GM12892 (cell line): ENCODE data around the gene JAZF1.

Experiments
- DNase-seq: peaks from one replicate; pipeline ENCODE4 v3.0.0; 2011; ENCODE audit not compliant: insufficient read length
- FAIRE-seq: peaks from 2 replicates; lab custom pipeline; 2011; peaks lifted over from hg19 to GRCh38; lab: Jason Lieb, UNC
- POLR2A ChIP-seq: IDR thresholded peaks from 2 replicates; pipeline ENCODE4 v1.6.1; 2011; ENCODE audit warnings: low read depth, low read length, control low read depth
- POLR2AphosphoS5 ChIP-seq: IDR thresholded peaks from 2 replicates; pipeline ENCODE4 v1.6.1; 2011; ENCODE audit warnings: low read depth, low read length, control low read depth
- TAF1 ChIP-seq: IDR thresholded peaks from 2 replicates; pipeline ENCODE4 v1.6.1; 2011; ENCODE audit warnings: low read depth, mild to moderate bottlenecking, control low read depth, low read length, borderline replicate concordance

JAZF1 gene

DNA sequence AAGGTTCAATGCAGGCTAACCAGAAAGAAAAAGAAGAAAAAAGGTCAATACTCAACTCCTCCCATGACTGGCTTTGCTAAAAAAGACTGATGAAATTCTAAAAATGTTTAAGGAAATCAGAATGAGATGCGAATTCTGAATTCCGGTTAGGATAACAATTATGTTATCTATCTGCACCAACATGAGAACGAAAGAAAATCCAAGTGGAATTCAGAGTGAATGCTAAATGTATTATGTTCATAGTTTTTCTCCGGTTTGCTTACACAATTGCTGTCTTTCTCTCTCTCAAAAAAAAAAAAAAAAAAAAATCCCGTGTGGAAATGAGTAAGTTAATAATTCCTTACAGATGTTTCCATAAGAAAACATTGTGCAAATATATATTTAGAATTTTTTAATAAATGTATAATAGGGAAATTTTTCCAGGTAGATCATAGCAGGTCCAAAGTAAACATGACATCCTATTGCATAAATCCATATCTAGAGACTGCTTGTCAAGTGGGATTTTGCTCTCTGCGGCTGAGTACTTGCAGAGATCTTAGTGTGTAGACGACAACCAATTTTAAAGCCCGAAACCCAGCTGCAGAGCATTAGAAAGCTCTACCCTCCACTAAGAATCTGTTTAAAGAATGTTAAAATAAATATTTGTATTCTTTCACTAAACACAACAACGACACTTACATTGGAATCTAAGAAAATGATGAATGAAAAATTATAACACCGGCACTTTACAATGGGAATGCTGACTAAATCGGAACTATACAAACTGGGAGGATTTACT lies 104.0 kb downstream of the JAZF1 start:
- DNase-seq (no peak), FAIRE-seq (no peak)
- TF ChIP-seq POLR2A, result no peak
- TF ChIP-seq POLR2AphosphoS5, result no peak
- no peak for TF ChIP-seq TAF1

DNA sequence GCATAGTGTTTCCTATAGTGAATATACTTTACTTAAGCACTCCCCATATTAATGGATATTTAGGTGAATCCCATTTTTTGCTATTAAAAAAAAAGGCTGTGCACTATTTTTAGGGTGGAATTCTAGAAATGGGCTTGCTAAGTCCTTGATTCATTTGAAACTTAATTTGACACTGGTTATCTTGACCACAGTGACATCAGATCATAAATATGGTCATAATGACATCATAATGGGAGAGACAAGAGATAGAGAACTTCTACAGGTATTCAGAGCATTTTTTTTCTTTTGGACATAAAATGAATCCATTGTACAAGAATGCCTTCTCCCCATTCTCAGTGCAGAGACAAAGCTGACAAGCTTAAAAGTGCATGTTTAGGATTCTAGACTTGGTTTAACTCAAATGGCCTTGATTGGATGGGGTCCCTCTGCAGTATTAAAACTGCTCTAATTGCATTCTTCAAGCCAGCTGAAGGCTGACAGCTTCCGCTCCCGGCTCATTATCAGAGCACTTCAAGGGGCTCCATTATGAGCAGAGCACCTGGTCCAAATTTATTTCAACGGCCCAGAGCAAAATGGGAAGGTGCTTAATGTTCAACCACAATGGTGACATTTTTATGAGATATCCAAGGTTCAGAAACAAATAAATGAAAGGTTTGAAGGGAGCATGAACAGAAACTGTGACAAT lies 104.8 kb downstream of the JAZF1 start:
- DNase-seq (no peak), FAIRE-seq (no peak)
- no peak for TF ChIP-seq POLR2A

DNA sequence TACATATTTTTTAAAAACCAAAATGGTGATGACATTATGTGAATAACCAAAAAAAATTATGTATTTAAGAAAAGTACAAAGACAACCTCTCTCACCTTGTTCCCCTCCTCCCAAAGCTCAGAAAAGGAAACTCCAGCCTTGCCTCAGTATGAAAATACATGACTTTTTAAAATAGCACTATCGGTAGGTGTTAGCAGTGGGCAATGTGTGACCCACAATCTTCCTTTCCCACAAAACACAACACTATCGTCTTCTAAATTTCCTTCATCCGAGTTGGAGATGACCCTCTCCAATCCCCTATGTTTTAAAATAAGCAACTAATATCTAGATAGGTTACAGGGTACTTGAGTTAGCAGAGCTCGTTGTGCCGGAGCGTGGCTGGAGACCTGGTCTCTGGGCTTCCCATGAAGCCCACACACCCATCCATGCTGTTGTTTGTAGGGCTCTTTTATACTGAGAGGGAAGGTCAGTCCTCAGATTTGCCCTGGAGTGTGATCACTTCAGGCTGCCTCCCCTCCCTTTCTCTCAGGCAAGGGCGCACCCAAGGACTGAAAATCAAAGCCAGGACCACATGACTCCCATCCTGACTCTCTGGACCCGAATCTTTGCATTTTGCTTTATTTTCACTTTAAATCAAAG lies 107.6 kb downstream of the JAZF1 start:
- TF ChIP-seq POLR2AphosphoS5, result no peak
- TF ChIP-seq POLR2A, result no peak
- no peak for TF ChIP-seq TAF1
- no peak for DNase-seq
- no peak for FAIRE-seq

DNA sequence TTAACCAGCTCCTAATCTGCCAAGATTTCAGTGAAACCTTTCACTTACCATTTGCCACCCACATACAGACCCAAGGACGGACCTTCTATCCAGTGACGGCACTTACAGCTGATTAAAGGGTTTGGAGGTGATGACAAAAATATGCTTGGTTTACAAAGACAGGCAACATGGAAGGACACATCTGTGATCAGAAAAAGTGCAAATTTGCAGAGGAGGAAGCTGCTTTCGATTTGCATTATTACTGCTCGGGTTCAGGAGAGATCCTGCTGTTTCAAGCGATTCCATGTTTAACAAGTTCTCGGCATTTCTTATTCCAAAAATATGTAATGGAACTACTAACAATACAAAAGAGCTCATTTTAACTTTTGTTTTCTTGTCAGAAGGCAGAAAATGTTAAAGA lies 109.0 kb downstream of the JAZF1 start:
- TF ChIP-seq POLR2A, result no peak
- TF ChIP-seq TAF1, result no peak
- TF ChIP-seq POLR2AphosphoS5, result no peak
- DNase-seq (no peak), FAIRE-seq (no peak)

DNA sequence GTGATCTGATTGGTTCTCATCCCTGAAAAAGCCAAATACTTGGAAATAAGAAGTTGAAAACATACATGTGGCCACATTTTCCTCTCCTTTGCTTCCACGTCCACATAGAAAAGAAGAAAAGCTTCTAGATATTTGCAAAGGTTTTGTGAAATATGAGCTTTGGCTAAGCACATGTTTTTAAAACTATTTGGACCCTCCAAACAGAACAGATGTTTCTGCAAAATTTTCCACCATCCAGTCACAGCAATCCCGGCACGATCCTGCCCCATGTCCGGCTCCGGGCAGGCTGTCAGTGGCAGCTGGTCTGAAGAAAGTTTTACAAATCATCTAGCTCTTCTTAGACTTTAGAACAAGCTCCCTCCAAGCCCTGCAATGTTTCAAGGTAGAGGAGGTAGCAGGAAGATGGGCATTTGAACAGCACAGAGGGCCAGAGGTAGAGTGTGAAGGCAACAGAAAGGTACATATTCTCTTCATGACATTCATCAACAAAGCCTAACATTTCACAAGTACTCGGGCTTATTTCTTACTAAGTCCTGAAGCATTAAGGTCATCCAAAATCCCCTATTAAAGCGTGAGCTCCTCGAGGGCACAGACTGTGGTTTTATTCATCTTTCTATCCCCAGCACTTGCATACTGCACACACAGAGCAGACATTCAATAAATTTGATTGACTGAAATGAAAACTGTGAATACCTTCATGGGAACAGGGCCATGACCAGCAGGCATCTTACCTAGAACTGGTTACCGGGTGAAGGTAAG lies 110.1 kb downstream of the JAZF1 start:
- FAIRE-seq, result no peak
- TF ChIP-seq TAF1 (no peak), POLR2AphosphoS5 (no peak), POLR2A (no peak)
- no peak for DNase-seq

DNA sequence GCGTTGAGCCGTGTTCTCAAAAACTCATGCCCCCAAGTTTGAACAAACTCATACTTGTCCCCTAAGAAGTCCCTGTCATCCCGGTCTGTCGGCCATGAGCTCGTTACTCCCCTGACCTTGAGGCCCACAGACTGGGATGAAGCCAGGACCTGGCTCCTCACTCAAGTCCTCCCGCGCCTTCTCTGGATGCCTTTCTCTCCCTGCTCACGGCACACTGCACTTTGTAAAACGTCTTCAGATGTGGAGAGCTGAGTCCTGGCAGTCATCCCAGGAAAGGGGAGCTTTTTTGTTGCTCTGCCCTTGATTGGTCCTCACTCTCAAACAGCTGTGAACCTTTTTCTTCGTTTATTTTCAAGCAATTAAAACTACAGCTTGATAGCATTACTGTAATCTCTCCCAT lies 110.8 kb downstream of the JAZF1 start:
- TF ChIP-seq POLR2AphosphoS5 (no peak), TAF1 (no peak), POLR2A (no peak)
- FAIRE-seq, result no peak

DNA sequence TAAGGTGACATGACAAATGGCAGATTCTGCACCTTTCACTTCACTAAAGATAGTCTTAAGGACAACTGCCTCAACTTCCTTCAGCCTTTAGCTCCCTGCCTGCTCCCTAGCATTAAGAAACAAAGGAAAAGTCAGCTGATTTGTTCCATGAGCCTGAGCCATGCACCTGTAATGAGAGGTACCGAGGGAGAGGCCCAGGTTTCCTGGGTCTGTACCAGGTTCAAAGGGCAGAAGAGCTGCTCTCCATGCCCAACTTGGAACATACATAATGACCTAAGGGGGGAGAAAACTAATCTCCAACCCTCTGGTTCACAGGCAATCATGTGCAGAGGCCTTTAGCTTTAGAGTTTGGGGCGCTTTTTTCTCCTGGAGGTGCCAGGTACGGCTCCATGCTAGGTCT lies 111.2 kb downstream of the JAZF1 start:
- DNase-seq (no peak), FAIRE-seq (no peak)
- no peak for TF ChIP-seq POLR2AphosphoS5
- no peak for TF ChIP-seq TAF1
- TF ChIP-seq POLR2A, result no peak

More for the DNA sequence above, 110.8 kb downstream of the JAZF1 start:
- no peak for DNase-seq

DNA sequence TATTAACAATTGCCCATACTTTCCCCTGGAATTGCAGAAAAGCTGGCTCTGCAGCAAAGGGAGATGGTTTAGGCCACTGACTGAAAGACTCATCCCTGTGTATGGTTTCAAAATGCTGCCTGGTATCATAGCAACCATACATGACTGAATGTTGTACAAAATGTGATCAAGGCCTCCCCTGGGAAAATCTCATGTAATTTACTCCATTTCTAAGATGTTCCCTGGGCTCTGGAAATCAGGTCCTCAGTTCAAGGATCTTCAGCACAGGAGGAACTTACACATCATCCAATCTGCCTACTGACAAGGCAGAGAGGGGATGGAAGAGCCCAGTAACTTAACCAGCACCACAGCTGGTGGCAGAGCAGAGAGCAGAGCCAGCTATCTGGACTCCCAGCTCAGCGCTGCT lies 111.8 kb downstream of the JAZF1 start:
- no peak for FAIRE-seq
- no peak for DNase-seq
- TF ChIP-seq POLR2A (no peak), TAF1 (no peak), POLR2AphosphoS5 (no peak)

DNA sequence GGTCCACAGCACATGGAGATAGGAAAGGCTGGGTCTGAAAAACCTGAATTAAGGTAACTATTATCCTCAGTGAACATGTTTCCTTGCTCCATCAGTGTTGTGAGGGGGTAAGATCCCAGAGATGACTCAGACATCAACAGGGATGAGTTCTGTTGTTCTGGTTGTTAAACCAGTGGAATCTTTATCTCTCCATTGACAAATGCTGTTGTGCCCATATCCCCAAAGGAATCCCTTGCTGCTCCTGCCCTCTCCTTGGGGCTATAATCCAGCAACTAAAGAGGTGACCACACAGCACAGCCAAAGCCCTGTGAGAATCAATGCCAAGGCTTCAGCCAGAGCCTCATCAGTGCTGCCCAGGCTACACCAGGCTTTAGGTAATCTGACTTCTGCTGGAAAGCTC lies 113.4 kb downstream of the JAZF1 start:
- DNase-seq, result no peak
- TF ChIP-seq TAF1 (no peak), POLR2A (no peak), POLR2AphosphoS5 (no peak)
- FAIRE-seq, result no peak

DNA sequence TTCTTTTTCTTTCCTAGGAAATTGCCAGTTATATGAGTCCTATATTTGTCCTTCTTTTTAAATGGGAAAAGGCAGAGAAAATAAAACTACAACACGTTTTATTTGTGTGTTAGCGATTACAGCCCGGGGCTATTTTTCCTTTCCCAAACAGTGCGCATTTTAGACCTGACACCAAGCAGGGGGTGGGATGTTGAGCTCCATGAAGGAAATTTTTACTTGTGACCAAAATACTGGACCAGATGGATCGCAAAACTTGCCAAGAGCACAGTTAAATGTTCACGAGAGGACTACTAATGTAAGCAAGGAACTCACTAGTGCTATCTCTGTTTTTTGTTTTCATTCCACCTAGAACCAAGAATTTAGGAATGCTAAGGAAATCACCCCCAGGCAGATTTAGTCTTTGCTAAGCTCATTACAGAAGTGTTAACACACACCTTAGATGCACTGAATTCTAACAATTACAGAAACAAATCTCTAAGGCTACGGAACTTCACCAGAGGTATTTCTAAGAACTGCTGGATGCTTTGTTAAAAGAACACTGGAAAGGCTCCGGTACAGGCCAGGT lies 114.8 kb downstream of the JAZF1 start:
- FAIRE-seq (no peak), DNase-seq (no peak)
- TF ChIP-seq POLR2AphosphoS5 (no peak), POLR2A (no peak), TAF1 (no peak)

DNA sequence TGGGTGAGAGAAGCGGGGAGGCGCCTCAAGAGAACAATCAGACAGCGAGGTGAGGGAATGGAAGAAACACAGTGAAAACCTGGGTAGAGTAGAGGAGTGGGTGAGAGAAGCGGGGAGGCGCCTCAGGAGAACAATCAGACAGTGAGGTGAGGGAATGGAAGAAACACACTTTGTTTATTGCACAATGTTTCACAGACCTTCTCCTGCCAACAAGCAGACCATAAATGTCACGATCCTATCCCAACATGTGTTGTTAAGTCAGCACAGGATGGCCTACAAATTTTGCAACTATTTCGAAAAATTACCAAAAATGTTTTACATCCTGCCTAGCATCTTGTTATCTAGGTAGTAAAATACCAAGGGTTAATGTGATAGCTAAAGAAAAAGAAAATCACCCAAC lies 115.3 kb downstream of the JAZF1 start:
- DNase-seq, result no peak
- no peak for TF ChIP-seq TAF1
- TF ChIP-seq POLR2AphosphoS5, result no peak
- TF ChIP-seq POLR2A, result no peak
- FAIRE-seq, result no peak

DNA sequence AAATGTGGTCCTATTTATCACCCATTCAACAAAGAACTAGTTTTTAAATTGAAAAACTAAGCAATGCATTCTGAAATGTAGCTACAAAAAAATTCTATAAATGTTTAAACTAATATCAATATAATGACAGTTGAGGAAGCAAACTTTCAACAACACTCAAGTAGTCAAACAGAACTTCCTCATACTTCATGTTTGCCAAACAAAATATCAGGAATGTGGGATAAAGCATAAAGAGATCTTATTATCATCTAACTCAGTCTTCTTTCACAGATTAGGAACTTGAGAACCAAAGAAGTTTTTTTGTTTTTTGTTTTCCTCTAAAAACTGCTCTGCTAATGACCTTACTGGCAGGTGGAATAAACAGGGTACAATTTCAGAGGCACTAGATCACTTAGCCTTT lies 116.2 kb downstream of the JAZF1 start:
- DNase-seq (no peak), FAIRE-seq (no peak)
- no peak for TF ChIP-seq POLR2A
- no peak for TF ChIP-seq POLR2AphosphoS5
- no peak for TF ChIP-seq TAF1
